ENCODE measurements around the gene SLC17A4.
"Not testable (repeated sequence)": the region's sequence is repeated elsewhere in the genome, so short reads cannot be mapped to it uniquely, and the experiment has no call there.

The SLC17A4 gene

GRCh38 chr6:25754535-25754934, at the start of gene SLC17A4:
TSS of gene SLC17A4 (plus strand) at chr6:25754742. CDS start at chr6:25761963, 7,221 bp downstream.
- DNase-seq: no peak

- DNase-seq: no peak
These were observed 48.1 kb upstream of the SLC17A4 start for GRCh38 chr6:25706314-25707014.

GRCh38 chr6:25709761-25710160, 44.8 kb upstream of the SLC17A4 start:
- no peak for DNase-seq

GRCh38 chr6:25710287-25710686, 44.3 kb upstream of the SLC17A4 start:
- DNase-seq: no peak

- DNase-seq: no peak
These were observed 40.7 kb upstream of the SLC17A4 start for GRCh38 chr6:25713824-25714223.

GRCh38 chr6:25714765-25715164, 39.8 kb upstream of the SLC17A4 start:
- no peak for DNase-seq

- DNase-seq: no peak
These were observed 38.7 kb upstream of the SLC17A4 start for GRCh38 chr6:25715794-25716193.

GRCh38 chr6:25717866-25718740, 36.4 kb upstream of the SLC17A4 start:
- DNase-seq: no peak

- DNase-seq: no peak
These were observed 28.2 kb upstream of the SLC17A4 start for GRCh38 chr6:25726122-25726911.

- no peak for DNase-seq
These were observed 27.5 kb upstream of the SLC17A4 start for GRCh38 chr6:25727028-25727427.

- no peak for DNase-seq
These were observed 23.6 kb upstream of the SLC17A4 start for GRCh38 chr6:25730907-25731306.

- no peak for DNase-seq
These were observed 22.8 kb upstream of the SLC17A4 start for GRCh38 chr6:25731721-25732120.

- DNase-seq: no peak
These were observed 21.9 kb upstream of the SLC17A4 start for GRCh38 chr6:25732468-25733198.

GRCh38 chr6:25735261-25735660, 19.3 kb upstream of the SLC17A4 start:
- no peak for DNase-seq

GRCh38 chr6:25743868-25744267, 10.7 kb upstream of the SLC17A4 start:
- no peak for DNase-seq

- DNase-seq: no peak
These were observed 8.7 kb upstream of the SLC17A4 start for GRCh38 chr6:25745836-25746235.

GRCh38 chr6:25746968-25747367, 7.6 kb upstream of the SLC17A4 start:
- no peak for DNase-seq

- DNase-seq: no peak
These were observed 7.1 kb upstream of the SLC17A4 start for GRCh38 chr6:25747477-25747876.

- no peak for DNase-seq
These were observed 6.5 kb upstream of the SLC17A4 start for GRCh38 chr6:25748049-25748448.

- not testable (repeated sequence) for DNase-seq
These were observed 5.7 kb upstream of the SLC17A4 start for GRCh38 chr6:25748601-25749517.

GRCh38 chr6:25749837-25750236, 4.7 kb upstream of the SLC17A4 start:
- no peak for DNase-seq

- DNase-seq: no peak
These were observed 3.6 kb upstream of the SLC17A4 start for GRCh38 chr6:25750906-25751305.

Measured in activated naive CD4-positive, alpha-beta T cell treated with Interleukin-2 at 50 U/mL for 16 hours (primary cell).